Choroid plexus epithelial cell (primary cell): ENCODE results near the gene NUPR1.
A peak's percentile ranks its signal among the peaks of the same experiment; 100 is the strongest.
"Not testable (repeated sequence)": the region's sequence is repeated elsewhere in the genome, so short reads cannot be mapped to it uniquely, and the experiment has no call there.

Experiments used
- DNase-seq: peaks from one replicate; pipeline ENCODE4 v3.0.0-alpha.2; 2010; ENCODE audit warnings: low read depth
- H3K4me3 ChIP-seq: 2 replicates; pipeline ENCODE4 v1.5.1; 2011; ENCODE audit warnings: low read depth, mild to moderate bottlenecking, control low read depth, low read length, moderate library complexity
- TF ChIP-seq, protein P1 (sequence below): conservative IDR thresholded peaks from 2 replicates; pipeline ENCODE4 v1.5.1; 2011; ENCODE audit warnings: low read depth, mild to moderate bottlenecking, control low read depth, inconsistent platforms, low read length, moderate library complexity

NUPR1 gene

DNA sequence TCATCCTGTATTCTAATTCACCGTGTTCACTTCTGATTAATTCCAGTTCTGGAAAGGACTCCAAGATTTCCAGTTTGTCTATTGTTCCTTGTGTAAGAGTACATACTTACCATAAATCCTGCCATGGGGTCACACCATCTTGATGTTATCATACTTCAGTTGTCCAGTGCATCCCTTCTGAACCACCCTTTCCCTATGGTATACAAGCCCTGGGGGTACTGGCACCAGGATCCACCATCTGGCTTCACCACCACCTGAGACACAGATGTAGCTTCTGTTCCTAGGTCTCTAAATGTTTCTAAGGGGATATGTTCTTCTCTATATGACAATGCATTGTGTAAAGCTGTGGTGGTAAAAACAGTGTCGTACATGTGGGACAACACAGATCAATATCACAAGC lies 36.2 kb upstream of the NUPR1 start:
- no peak overlapping the region for H3K4me3 ChIP-seq
- DNase-seq = no peak
- TF ChIP-seq, protein P1, sequence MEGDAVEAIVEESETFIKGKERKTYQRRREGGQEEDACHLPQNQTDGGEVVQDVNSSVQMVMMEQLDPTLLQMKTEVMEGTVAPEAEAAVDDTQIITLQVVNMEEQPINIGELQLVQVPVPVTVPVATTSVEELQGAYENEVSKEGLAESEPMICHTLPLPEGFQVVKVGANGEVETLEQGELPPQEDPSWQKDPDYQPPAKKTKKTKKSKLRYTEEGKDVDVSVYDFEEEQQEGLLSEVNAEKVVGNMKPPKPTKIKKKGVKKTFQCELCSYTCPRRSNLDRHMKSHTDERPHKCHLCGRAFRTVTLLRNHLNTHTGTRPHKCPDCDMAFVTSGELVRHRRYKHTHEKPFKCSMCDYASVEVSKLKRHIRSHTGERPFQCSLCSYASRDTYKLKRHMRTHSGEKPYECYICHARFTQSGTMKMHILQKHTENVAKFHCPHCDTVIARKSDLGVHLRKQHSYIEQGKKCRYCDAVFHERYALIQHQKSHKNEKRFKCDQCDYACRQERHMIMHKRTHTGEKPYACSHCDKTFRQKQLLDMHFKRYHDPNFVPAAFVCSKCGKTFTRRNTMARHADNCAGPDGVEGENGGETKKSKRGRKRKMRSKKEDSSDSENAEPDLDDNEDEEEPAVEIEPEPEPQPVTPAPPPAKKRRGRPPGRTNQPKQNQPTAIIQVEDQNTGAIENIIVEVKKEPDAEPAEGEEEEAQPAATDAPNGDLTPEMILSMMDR = no peak

DNA sequence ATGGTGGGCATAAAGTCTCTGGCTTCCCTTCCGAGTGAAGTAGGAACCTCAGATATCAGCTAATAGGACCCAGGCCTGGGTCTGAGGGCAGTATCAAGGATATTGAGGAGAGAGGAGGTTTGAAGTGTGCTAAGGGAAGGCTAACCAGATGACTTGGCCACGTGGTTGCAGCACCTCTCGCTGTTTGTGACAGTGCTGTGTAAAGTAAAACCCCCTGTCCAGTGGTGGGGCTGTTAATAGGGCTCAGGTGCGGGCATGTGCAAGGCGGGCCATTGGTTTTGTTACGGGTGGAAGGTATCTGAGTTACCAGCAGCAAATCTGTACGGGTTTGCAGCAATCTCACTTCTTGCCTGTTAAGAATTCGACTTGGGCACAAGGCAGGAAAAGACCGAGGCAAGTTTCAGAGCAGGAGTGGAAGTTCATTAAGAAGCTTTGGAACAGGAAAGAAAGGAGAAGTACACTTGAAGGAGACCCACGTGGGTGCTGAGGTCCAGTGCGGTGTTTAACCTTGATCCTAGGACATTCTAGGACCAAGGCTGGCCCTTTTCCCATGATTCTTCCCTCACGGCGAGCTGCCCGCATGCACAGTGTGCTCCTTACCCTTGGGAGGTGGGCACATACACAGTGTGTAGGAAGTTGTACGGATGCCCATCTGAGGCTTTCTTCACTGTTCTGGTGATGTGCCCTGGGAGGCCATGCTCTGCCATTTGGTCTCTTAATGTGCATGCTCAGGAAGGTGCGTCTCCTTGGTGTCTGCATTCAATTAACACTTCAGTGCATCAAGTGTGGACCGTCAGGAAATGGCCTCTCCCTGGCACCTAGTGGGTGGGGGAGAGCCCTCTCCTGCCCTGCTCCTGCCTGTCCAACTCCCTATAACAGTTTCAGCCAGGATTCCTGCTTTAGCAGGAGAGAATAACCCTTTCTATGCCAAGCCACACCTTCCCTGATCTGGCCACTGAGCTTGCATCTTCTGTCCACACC lies 35.3 kb upstream of the NUPR1 start:
- TF ChIP-seq, protein P1 = no peak
- H3K4me3 ChIP-seq = no peak overlapping the region
- no peak for DNase-seq

DNA sequence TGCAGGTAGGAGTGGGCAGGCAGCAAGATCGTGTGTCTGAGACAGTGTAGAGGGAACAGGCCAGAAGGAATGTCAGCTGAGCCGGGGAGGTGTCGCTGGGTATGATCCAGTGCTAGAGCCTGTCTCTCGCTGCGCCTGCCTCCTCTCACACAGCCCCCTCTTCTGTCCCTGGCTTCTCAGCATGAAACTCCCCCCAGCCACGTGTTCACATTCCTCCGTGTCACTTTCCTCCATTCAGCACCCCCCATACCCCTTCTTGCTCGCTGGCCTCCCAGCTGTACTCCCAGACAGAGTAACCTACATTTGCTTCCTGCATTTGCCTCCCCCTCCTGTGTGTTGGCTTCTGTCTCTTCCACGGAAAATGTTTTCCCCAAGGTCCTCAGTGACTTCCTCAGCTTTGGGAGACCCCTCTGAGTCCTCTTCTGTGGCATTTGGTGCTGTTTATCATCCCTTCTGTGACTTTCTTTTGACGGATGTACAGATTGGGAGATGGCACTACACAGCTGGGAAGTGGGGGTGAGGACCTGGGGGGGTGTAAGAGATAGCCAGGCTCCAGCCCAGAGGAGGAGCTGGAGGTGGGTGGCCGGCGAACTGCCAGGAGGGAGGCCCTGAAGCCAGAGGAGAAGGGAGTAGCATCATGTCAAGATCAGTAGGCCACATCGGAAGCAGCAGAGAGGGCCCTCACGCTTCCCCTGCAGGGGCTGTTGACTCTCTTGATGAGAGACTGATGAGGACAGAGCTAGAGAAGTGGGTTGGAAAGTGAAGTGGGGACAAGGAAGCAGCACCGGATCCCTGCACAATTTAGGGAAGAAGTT lies 34.1 kb upstream of the NUPR1 start:
- H3K4me3 ChIP-seq = no peak overlapping the region
- TF ChIP-seq, protein P1 = no peak
- DNase-seq = peak; percentile 43

DNA sequence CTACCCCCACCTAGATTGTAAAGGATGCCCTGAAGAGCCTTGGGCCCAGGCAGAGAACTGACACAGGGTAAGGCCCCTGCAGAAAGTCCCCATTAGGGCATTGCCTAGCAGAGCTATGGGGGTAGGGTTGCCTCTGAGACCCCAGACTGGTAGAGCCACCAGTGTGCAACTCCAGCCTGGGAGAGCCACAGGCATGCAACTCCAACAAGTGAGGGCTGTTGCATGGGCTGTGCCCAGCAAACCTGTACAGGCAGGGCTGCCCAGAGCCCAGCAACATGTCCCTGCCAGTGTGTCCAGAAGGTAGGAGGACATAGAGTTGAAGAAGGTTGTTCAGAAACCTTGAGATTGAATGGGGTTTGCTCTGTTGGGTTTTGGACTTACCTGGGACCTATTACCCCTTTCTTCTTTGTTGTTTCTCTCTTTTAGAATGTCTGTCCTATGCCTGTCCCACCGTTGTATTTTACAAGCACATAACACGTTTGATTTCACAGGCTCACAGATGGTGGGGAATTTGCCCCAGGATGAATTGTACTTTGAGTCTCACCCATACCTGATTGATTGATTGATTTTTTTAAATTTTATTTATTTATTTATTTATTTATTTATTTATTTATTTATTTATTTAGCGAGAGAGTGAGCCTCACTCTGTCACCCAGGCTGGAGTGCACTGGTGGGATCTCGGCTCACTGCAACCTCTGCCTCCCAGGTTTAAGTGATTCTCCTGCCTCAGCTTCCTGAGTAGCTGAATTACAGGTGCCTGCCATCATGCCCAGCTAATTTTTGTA lies 31.4 kb upstream of the NUPR1 start:
- no peak overlapping the region for H3K4me3 ChIP-seq
- TF ChIP-seq, protein P1 = no peak
- no peak for DNase-seq

DNA sequence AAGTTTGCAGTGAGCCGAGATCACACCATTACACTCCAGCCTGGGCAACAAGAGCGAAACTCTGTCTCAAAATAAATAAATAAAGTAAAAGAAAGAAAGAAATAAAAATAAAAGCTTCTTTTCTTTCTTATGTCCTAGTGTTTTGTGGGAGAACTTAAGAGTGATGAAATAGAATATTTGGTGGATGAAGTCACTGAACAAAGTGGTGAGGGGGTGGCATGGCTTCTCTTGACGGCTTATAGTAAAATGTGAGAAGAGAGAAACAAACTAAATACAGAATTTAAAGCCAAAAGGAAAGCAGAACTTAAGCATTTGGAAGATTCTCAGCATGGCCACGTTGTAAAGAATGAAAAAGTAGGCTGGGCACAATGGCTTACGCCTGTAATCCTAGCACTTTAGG lies 30.2 kb upstream of the NUPR1 start:
- TF ChIP-seq, protein P1 = no peak
- DNase-seq = peak; percentile 77
- no peak overlapping the region for H3K4me3 ChIP-seq

DNA sequence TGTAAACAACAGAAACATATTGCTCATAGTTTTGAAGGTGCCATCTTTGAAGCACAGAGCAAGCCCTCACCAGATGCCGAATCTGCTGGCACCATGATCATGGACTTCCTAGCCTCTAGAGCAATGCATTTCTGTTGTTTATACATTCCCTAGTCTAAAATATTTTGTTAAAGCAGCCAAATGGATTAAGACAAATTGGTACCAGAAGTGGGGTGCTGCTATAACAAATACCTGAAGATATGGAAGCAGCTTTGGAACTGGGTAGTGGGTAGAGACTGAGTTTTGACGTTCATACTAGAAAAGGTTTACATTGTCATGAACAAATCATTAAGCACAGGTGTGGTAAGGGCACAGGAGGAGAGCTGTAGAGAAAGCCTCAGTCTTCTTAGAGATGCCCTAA lies 28.5 kb upstream of the NUPR1 start:
- H3K4me3 ChIP-seq = no peak overlapping the region
- DNase-seq = no peak
- TF ChIP-seq, protein P1 = no peak

DNA sequence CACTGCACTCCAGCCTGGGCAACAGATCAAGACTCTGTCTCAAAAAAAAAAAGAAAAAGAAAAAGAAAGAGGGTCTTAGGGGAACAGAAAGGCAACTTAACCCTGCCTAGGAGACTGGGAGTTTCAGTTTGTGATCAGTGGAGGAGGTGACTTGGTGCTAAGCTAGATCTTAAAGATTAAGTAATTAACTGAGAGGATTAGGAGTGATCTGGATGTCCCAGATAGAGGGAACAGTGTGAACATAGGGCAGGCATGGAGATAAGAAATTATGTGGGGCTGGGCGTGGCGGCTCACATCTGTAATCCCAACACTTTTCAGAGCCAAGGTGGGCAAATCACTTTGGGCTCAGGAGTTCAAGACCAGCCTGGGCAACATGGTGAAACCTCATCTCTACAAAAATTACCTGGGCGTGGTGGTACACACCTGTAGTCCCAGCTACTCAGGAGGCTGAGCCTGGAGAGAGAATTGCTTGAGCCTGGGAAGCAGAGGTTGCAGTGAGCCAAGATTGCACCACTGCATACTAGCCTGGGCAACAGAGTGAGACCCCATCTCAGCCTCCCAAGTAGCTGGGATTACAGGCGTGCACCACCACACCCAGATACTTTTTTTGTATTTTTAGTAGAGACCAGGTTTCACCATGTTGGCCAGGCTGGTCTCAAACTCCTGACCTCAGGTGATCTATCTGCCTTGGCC lies 27.6 kb upstream of the NUPR1 start:
- not testable (repeated sequence) for DNase-seq, H3K4me3 ChIP-seq
